ENCODE data around the gene CHCHD3.
A peak's percentile ranks its signal among the peaks of the same experiment; 100 is the strongest.

Gene CHCHD3

GRCh38 chr7:133081599-133082389, at the start of gene CHCHD3:
CHCHD3 (minus strand) TSS chr7:133082090; CDS start chr7:133081937, 153 bp downstream.
- peak; percentile 97 for DNase-seq

- DNase-seq: no peak
These were observed 48.3 kb upstream of the CHCHD3 start for GRCh38 chr7:133130166-133130565.

- DNase-seq: no peak
These were observed 44.5 kb upstream of the CHCHD3 start for GRCh38 chr7:133126422-133126821.

DNA sequence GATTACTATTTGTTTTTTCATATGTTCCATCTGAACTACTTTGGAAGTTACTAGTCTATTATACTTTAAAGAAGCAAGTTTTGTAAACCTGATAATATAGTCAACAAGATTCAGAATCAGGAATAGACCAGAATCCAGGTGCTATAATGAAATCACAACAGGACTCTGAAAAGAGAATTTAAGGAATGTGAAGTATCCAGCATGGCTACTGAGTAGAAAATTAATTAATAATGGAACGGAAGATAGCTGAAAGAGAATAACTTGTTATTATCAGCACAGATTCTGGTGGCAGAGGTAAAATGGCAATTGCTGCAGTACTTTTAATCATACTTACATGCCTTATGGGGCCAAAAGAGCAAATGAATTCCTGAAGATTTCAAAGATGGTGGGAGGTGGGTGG, 43.1 kb upstream of the CHCHD3 start:
- DNase-seq: no peak

DNA sequence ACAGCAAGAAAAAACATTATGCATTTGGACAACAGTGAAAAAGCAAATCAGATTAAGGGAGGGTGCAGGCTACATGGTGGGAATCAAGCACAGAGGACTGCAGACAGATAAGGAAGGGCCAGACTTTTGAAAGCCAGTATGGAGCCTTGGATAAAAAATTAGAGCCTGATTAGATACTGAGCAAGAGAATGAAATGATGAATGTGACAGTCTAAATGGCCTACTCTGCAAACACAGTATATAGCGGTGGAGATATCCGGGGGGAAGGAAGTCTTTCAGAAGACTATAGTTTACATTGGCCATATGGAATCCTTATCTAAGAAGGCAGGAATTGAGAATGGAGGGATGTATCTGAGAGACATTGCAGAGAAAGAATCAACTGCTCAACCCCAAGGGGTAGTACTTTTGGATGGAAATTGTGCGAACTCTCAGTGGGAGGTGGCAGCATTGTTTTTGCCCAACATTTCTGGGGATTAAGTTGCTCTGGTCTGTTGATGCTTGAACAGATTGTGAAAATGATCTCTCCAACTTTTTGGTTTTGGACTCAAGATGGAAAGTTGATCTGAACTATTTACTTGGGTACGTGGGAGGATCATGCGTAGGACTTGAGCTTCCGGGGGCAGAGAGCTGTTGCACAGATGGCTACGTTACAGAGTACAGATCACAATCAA, 39.4 kb upstream of the CHCHD3 start:
- no peak for DNase-seq

DNA sequence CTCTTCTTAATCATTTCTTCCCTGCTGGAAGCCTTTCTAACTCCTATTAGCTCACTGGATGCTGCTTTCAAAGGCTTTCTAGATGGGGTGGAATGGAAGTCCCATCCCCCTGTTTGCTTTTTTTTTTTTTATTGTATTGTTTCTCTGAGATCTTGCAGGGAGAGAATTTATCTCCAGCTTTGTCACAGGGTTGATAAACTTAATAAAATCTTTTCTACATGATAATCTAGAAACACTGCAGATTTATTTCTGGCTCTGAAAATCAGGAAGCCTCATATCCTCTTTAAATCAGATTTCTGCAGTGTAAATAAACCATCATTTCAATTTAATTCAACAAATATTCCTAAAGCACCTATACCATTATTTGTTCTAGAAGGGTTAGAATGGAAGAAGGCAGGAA, 37.2 kb upstream of the CHCHD3 start:
- no peak for DNase-seq

- no peak for DNase-seq
These were observed 36.4 kb upstream of the CHCHD3 start for GRCh38 chr7:133118261-133118660.

DNA sequence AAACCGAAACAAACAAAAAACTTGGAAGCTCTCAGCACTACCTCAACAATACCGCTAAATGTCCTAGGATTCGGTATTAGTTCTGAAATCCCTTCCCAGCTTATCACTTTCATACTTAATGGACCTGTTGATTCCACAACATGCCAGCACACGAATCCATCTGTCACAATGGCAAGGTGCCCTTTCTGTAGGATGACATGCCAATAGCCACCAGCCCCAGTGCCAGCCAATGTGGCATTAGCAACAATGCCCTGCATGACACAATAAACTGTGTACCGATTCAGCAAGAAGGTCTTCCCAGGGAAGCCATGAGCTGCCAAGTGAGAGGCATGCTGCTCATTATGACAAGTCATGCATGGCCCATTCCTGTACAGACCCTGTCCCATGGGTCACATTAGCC, 35.6 kb upstream of the CHCHD3 start:
- no peak for DNase-seq

- no peak for DNase-seq
These were observed 33.7 kb upstream of the CHCHD3 start for GRCh38 chr7:133115596-133115995.

DNA sequence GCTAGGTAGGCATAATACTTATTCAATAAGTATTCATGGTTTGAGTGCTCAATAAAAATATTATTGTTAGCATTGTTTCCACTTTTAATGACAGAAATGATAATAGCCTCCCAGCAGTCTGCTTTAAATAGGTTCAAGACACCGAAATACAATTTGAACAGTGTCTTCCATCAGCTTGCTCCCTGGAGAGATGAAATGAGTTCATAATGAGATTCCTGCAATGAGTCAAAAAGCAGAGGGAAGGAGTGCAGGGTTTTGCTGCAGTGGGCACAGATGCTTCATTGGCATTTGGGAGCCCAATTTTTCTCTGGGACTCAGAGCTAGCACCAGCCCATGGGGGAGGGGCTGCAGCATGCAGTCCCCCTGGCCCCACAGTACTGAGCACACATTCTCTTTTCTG, 32.6 kb upstream of the CHCHD3 start:
- no peak for DNase-seq

GRCh38 chr7:133112976-133113375, 31.1 kb upstream of the CHCHD3 start:
- DNase-seq: no peak

GRCh38 chr7:133112335-133112734, 30.4 kb upstream of the CHCHD3 start:
- DNase-seq: no peak

GRCh38 chr7:133110312-133110711, 28.4 kb upstream of the CHCHD3 start:
- DNase-seq: no peak

- DNase-seq: no peak
These were observed 27.9 kb upstream of the CHCHD3 start for GRCh38 chr7:133109816-133110215.

- DNase-seq: no peak
These were observed 26.1 kb upstream of the CHCHD3 start for GRCh38 chr7:133108023-133108422.

DNA sequence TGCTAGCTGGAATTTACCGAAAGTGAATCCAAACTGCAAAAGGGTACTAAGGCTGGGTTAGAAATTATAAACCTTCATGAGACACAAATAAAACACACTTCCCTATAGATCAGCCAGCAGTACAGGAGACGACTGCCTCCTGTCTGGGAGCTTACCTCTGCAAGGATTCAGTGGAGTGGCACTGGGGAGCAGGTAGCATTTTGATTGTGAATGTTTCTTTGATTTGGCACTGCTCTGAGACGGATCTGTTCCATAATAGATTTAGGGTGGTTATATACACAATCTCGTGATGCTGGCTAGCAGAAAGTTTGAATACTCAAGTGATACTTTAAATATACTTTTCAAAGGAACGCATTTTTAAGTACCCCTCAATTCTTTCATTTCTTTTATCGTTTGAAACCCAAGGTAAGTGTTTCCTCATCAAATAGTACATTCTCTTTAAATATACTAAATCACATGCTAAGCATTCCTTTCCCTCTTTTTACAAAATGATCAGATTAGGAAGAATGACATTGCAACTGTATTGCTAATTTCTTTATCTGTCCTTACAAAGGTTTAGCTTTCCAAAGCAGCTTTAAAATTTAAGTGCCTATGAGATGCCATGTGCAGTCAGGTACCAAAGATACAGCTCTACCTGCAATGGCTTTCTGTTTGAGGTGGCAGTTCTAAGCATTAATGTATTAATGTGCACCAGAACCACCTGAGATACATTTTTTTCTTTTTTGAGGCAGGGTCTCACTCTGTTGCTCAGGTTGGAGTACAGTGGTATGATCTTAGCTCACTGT, 20.6 kb upstream of the CHCHD3 start:
- DNase-seq: no peak

GRCh38 chr7:133099633-133100286, 17.9 kb upstream of the CHCHD3 start:
- no peak for DNase-seq

DNA sequence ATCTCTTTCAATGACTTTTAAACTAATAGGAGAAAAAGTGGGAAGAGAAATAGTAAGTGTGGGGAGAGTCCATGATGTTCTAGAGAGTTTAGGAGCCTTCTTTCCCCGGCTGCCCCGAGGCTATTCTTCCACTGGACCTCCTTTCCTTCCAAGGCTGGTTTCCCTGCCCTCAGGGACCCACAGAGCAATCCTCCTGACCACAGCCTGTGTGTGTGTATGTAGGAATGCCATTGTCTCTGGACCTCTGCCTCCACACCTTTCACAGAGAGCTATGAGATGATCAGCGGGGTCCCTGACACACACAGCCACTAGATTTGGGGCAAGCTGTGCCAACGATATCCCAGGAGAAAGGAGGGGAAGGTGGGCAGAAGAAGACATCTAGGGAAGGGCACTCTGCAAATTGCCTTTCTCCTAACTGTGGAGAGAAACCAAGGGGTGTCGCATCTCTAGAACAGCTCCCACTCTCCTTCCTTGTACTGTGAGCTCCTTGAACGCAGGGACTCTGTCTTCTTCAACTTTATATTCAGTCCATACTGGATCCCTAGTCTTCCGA, 13.3 kb upstream of the CHCHD3 start:
- DNase-seq: no peak

GRCh38 chr7:133091943-133092464, 10.1 kb upstream of the CHCHD3 start:
- no peak for DNase-seq

DNA sequence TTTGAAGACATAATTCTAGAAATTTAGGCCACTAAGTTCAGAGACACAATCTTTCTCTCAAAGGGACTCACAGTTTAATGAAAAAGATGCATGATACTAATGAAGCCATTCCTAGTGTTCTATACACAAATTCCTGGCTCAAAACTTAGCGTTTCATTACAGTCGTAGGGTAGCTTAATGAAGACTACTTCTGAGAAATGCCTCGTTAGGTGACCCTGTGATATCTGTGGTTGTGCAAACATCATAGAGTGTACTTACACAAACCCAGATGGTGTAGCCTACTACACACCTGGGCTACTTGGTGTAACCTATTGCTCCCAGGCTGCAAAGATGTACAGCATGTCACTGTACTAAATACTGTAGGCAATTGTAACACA, 488 bp upstream of the CHCHD3 start:
- no peak for DNase-seq

GRCh38 chr7:133081119-133081598, 731 bp downstream of the CHCHD3 start:
- DNase-seq: peak; percentile 1

GRCh38 chr7:133079296-133079695, 2.6 kb downstream of the CHCHD3 start:
- DNase-seq: no peak

GRCh38 chr7:133077394-133077793, 4.5 kb downstream of the CHCHD3 start:
- no peak for DNase-seq
